Measurements from ENCODE around the gene PROCR.

PROCR gene
- long read RNA-seq, partial matches to known transcripts = 0 of 5 reads
- long read RNA-seq, other reads (novel, unspliced or antisense) = 1 of 5 reads

DNA sequence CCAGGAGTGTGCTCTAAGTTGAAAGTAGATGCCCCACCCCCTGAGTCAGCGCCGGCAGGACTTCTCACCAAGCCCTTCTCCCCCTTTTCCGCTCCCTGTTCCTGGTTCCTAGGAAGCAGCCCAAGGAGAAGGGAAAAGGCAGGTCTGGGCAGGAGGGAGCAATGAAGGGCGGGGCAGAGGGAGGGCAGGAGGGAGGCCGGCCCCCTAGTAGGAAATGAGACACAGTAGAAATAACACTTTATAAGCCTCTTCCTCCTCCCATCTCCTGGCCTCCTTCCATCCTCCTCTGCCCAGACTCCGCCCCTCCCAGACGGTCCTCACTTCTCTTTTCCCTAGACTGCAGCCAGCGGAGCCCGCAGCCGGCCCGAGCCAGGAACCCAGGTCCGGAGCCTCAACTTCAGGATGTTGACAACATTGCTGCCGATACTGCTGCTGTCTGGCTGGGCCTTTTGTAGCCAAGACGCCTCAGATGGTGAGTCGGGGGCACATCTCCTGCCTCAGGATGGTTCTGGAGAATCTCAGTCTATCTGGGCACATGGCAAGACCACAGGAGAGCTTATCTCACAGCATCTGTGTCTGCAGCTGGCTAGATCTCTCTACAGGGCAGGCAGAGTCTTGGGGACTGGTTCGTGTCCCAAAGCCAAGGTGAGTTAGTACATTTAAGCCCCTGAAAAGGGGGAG is at the start of gene PROCR:
Gene PROCR, plus strand, starts transcription at position 320 of the 681 bp plus-strand sequence. Its CDS starts 83 bp downstream, at position 403.
- peak within 1 kb of the TSS; percentile 45 for H3K4me3 ChIP-seq (replicated peaks; ENCODE audit: insufficient read depth, low read length)

DNA sequence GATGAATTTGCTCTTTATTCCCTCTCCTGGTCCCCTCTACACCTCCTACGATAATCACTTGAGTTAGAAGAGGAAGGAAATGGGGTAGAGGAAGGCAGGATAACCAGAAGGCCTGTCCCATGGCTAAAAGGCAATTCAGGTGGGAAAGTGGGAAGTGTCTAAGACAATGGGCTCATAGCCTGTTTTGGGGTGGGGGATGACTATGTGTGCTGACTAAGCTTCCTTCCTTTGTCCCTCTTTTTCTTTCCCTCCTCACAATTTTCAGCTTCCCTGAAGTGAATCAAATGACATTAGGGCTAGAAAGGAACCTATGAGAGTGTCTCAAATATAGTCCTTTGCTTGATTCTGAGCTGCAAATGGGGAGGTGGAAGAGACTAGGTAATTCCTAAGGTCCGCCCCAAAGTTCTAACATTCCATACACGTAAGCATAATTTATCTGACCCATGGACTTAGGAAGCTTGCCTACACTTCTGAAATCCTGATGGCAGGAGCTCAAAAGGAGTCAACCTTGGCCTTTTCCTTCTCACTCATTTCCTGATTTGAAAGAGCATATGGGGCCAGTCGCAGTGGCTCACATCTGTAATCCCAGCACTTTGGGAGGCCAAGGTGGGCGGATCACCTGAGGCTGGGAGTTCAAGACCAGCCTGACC is 49.0 kb upstream of the PROCR start:
- no peak for DNase-seq (ENCODE audit: low read depth in 1 of 2, low spot score in 1 of 2)
- Histone ChIP-seq H3K4me3 (replicated peaks; ENCODE audit: insufficient read depth, low read length) (no peak overlapping the region), H3K27me3 (ENCODE audit: insufficient read depth, poor library complexity, severe bottlenecking) (no peaks in the 10 kb centered on the region), H3K27ac (replicated peaks) (no peak overlapping the region)
- TF ChIP-seq POLR2AphosphoS5 (IDR thresholded peaks at IDR 0.05; ENCODE audit: low read depth) = no peak
- no peak for TF ChIP-seq SPI1 (IDR thresholded peaks at IDR 0.05; ENCODE audit: borderline replicate concordance, low read depth)
- TF ChIP-seq, protein P1, sequence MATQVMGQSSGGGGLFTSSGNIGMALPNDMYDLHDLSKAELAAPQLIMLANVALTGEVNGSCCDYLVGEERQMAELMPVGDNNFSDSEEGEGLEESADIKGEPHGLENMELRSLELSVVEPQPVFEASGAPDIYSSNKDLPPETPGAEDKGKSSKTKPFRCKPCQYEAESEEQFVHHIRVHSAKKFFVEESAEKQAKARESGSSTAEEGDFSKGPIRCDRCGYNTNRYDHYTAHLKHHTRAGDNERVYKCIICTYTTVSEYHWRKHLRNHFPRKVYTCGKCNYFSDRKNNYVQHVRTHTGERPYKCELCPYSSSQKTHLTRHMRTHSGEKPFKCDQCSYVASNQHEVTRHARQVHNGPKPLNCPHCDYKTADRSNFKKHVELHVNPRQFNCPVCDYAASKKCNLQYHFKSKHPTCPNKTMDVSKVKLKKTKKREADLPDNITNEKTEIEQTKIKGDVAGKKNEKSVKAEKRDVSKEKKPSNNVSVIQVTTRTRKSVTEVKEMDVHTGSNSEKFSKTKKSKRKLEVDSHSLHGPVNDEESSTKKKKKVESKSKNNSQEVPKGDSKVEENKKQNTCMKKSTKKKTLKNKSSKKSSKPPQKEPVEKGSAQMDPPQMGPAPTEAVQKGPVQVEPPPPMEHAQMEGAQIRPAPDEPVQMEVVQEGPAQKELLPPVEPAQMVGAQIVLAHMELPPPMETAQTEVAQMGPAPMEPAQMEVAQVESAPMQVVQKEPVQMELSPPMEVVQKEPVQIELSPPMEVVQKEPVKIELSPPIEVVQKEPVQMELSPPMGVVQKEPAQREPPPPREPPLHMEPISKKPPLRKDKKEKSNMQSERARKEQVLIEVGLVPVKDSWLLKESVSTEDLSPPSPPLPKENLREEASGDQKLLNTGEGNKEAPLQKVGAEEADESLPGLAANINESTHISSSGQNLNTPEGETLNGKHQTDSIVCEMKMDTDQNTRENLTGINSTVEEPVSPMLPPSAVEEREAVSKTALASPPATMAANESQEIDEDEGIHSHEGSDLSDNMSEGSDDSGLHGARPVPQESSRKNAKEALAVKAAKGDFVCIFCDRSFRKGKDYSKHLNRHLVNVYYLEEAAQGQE (IDR thresholded peaks at IDR 0.05; ENCODE audit: insufficient replicate concordance, low read depth) = no peak
- TF ChIP-seq, protein P2, sequence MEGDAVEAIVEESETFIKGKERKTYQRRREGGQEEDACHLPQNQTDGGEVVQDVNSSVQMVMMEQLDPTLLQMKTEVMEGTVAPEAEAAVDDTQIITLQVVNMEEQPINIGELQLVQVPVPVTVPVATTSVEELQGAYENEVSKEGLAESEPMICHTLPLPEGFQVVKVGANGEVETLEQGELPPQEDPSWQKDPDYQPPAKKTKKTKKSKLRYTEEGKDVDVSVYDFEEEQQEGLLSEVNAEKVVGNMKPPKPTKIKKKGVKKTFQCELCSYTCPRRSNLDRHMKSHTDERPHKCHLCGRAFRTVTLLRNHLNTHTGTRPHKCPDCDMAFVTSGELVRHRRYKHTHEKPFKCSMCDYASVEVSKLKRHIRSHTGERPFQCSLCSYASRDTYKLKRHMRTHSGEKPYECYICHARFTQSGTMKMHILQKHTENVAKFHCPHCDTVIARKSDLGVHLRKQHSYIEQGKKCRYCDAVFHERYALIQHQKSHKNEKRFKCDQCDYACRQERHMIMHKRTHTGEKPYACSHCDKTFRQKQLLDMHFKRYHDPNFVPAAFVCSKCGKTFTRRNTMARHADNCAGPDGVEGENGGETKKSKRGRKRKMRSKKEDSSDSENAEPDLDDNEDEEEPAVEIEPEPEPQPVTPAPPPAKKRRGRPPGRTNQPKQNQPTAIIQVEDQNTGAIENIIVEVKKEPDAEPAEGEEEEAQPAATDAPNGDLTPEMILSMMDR (IDR thresholded peaks at IDR 0.05; ENCODE audit: insufficient read depth, low read length) = no peak
- no peak for TF ChIP-seq GABPA (IDR thresholded peaks at IDR 0.05; ENCODE audit: low read depth)

More for the DNA sequence above, at the start of gene PROCR:
- H3K27ac ChIP-seq (replicated peaks) = no peak within 1 kb of the TSS
- TF ChIP-seq SPI1 (IDR thresholded peaks at IDR 0.05; ENCODE audit: borderline replicate concordance, low read depth) = peak; percentile 80
- TF ChIP-seq, protein P1 (IDR thresholded peaks at IDR 0.05; ENCODE audit: insufficient replicate concordance, low read depth) = no peak
- peak; percentile 58 to 84 for DNase-seq (ENCODE audit: low read depth in 1 of 2, low spot score in 1 of 2)
- H3K27me3 ChIP-seq (ENCODE audit: insufficient read depth, poor library complexity, severe bottlenecking) = no peaks in the 10 kb centered on the region

DNA sequence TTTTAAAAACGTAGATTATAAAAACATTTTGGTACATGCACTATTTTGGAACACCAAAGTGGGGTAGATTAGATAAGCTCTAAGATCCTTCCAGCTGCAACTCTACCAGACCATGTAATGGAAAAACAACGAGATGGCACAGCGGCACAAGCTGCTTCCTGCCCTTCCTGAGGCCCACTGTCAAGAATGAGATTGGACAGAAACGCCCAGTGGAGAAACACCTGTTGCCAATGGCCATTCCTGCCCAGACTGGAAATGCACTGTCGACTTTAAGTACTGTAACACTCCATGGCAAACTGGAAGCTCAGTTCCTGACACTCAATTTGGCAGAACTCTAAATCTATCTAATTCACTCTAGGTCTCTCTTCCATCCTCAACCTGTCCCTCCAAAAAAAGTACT is 46.1 kb upstream of the PROCR start:
- no peak overlapping the region for H3K27ac ChIP-seq (replicated peaks)
- no peaks in the 10 kb centered on the region for H3K27me3 ChIP-seq (ENCODE audit: insufficient read depth, poor library complexity, severe bottlenecking)
- TF ChIP-seq, protein P2 (IDR thresholded peaks at IDR 0.05; ENCODE audit: insufficient read depth, low read length) = no peak
- TF ChIP-seq GABPA (IDR thresholded peaks at IDR 0.05; ENCODE audit: low read depth) = no peak
- TF ChIP-seq SPI1 (IDR thresholded peaks at IDR 0.05; ENCODE audit: borderline replicate concordance, low read depth) = no peak
- no peak for TF ChIP-seq POLR2AphosphoS5 (IDR thresholded peaks at IDR 0.05; ENCODE audit: low read depth)
- no peak overlapping the region for H3K4me3 ChIP-seq (replicated peaks; ENCODE audit: insufficient read depth, low read length)
- DNase-seq (ENCODE audit: low read depth in 1 of 2, low spot score in 1 of 2) = no peak

DNA sequence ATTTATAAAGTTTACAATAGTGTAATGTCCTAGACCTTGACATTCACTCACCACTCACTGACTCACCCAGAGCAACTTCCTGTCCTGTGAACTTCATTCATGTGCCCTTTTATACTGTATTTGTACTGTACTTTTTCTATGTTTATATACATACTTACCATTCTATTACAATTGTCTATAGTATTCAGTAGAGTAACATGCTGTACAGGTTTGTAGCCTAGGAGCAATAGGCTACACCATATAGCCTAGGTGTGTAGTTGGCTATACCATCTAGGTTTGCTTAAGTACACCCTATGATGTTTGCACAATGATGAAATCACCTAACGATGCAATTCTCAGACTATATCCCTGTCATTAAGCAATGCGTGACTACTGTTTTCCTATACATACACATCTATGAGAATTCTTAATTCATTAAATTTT is 42.2 kb upstream of the PROCR start:
- TF ChIP-seq, protein P1 (IDR thresholded peaks at IDR 0.05; ENCODE audit: insufficient replicate concordance, low read depth) = no peak
- TF ChIP-seq POLR2AphosphoS5 (IDR thresholded peaks at IDR 0.05; ENCODE audit: low read depth) (no peak), SPI1 (IDR thresholded peaks at IDR 0.05; ENCODE audit: borderline replicate concordance, low read depth) (no peak), GABPA (IDR thresholded peaks at IDR 0.05; ENCODE audit: low read depth) (no peak)
- TF ChIP-seq, protein P2 (IDR thresholded peaks at IDR 0.05; ENCODE audit: insufficient read depth, low read length) = no peak
- no peak overlapping the region for H3K4me3 ChIP-seq (replicated peaks; ENCODE audit: insufficient read depth, low read length)
- H3K27me3 ChIP-seq (ENCODE audit: insufficient read depth, poor library complexity, severe bottlenecking) = no peaks in the 10 kb centered on the region
- no peak for DNase-seq (ENCODE audit: low read depth in 1 of 2, low spot score in 1 of 2)
- no peak overlapping the region; the same call in 1 of the 2 replicates for H3K27ac ChIP-seq (replicated peaks)

Data from HL-60 (cell line).